Common myeloid progenitor, CD34-positive (primary cell): ENCODE results near the gene PROSER2.

Experiments
- CTCF ChIA-PET: fragments of 350-600 bp; sonication (Branson Sonifier 250); formaldehyde crosslinking; loops from one replicate; lab custom pipeline; 2021; ENCODE audit warnings: antibody characterized with exemption; lab: Charles Lee
- POLR2A ChIA-PET: fragments of 350-600 bp; sonication (Branson Sonifier 250); formaldehyde crosslinking; loops from one replicate; lab custom pipeline; 2021; ENCODE audit warnings: antibody characterized with exemption; lab: Charles Lee
- DNase-seq, 3 donors: peaks; one replicate each; pipeline versions ENCODE4 v3.0.0 to v3.0.0-alpha.2; 2013
- H3K27ac ChIP-seq, 2 experiments: 1 replicate in 1 of 2; 2 replicates in 1 of 2; pipeline ENCODE4 v1.7.0; 2013; ENCODE audit warnings: inconsistent platforms in 2 of 2, low read length in 2 of 2, mild to moderate bottlenecking in 2 of 2, low read depth in 1 of 2, moderate library complexity in 1 of 2; ENCODE audit not compliant: severe bottlenecking in 2 of 2, insufficient read depth in 1 of 2, poor library complexity in 1 of 2
- H3K27me3 ChIP-seq, 5 experiments: replicated peaks in 2 of 5; 1 replicate in 3 of 5; 2 replicates in 2 of 5; pipeline versions ENCODE4 v1.6.1 to v1.7.0; 2013; ENCODE audit warnings: low read length in 4 of 5, mild to moderate bottlenecking in 2 of 5, moderate library complexity in 2 of 5, inconsistent platforms in 1 of 5; ENCODE audit not compliant: insufficient read depth in 5 of 5, control insufficient read depth in 4 of 5
- H3K36me3 ChIP-seq, 4 experiments: 1 replicate in 2 of 4; 2 replicates in 2 of 4; pipeline versions ENCODE4 v1.6.1 to v1.7.0; 2013; ENCODE audit warnings: low read length in 3 of 4, control low read depth in 1 of 4, mild to moderate bottlenecking in 1 of 4; ENCODE audit not compliant: control insufficient read depth in 4 of 4, insufficient read depth in 4 of 4
- H3K4me1 ChIP-seq, 4 experiments: 1 replicate in 3 of 4; 2 replicates in 1 of 4; pipeline versions ENCODE4 v1.6.1 to v1.7.1; 2013; ENCODE audit warnings: low read length in 3 of 4, mild to moderate bottlenecking in 3 of 4, control low read depth in 1 of 4, inconsistent platforms in 1 of 4, moderate library complexity in 1 of 4; ENCODE audit not compliant: control insufficient read depth in 4 of 4, insufficient read depth in 4 of 4; ENCODE audit errors: control extremely low read depth in 1 of 4
- H3K4me3 ChIP-seq, 7 experiments: 1 replicate in 4 of 7; 2 replicates in 3 of 7; pipeline versions ENCODE4 v1.5.1 to v1.7.0; 2013; ENCODE audit warnings: mild to moderate bottlenecking in 7 of 7, low read length in 6 of 7, moderate library complexity in 6 of 7, inconsistent platforms in 2 of 7, low read depth in 2 of 7, control low read depth in 1 of 7; ENCODE audit not compliant: insufficient read depth in 4 of 7, control insufficient read depth in 1 of 7; ENCODE audit errors: extremely low read depth in 1 of 7
- H3K9me3 ChIP-seq, 5 experiments: 1 replicate in 4 of 5; 2 replicates in 1 of 5; pipeline versions ENCODE4 v1.6.1 to v1.7.1; 2013; ENCODE audit warnings: low read length in 4 of 5, mild to moderate bottlenecking in 2 of 5, inconsistent platforms in 1 of 5, low read depth in 1 of 5, moderate library complexity in 1 of 5; ENCODE audit not compliant: control insufficient read depth in 4 of 5, insufficient read depth in 2 of 5; ENCODE audit errors: control extremely low read depth in 1 of 5
- WGBS: methylation state at CpG from one replicate; pipeline ENCODE4 v1.1.5; 2013; ENCODE audit not compliant: insufficient coverage; 5-methylcytosine and 5-hydroxymethylcytosine counted together

The PROSER2 gene

DNA sequence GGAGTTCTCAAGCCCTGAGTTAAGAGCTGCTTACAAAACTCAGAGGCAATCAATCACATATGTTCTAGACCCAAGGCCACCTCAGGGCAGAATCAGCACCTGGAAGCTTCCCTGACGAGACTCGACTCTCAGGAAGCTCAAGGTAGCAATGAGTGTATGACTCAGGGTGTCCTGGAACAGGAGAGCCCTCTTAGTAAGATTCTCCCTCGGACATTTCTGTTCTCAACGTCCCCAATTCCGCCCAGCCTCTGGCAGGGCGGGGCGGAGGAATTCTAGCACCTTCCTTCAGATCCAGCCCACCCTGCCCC is 39.6 kb upstream of the PROSER2 start:
- Histone ChIP-seq H3K9me3 (no peaks in the 10 kb centered on the region), H3K27ac (no peak overlapping the region), H3K4me3 (no peak overlapping the region), H3K4me1 (peaks cover 0 to 5% (median 0%) of the 10 kb centered on the region in 4 experiments), H3K36me3 (no peaks in the 10 kb centered on the region), H3K27me3 (no peaks in the 10 kb centered on the region)
- ChIA-PET POLR2A (no interaction called here), CTCF (interaction anchor here (0.7 to 5.1 kb wide), 20 partner anchors 8 to 1291 kb away, joined by 3 to 38 read pairs (median 5); no protein-coding TSS in a partner anchor)
- no peak for DNase-seq
- 100% methylated on average over 5 of the region's 7 CpGs for WGBS

DNA sequence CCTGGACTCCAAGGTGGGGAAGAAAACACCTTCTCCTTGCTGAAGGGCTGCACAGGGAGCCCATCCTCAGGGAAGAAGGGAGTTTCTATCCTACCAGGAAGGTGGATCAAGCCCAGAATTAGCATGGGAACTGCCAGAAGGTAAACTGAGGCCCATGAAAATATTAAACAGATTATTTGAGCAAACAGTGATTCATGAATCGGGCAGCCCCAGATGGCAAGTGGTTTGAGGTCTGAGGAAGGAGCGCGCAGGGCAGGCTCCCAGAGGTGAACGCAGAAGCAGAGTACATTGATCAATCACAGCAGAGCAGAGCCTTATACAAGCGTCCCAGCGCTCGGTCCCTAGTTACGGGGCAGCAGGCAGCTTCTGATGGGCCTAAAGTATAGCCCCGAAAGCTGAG is 35.8 kb upstream of the PROSER2 start:
- Histone ChIP-seq H3K9me3 (no peaks in the 10 kb centered on the region), H3K4me1 (peaks cover 0 to 5% (median 0%) of the 10 kb centered on the region in 4 experiments), H3K4me3 (no peak overlapping the region), H3K27me3 (no peaks in the 10 kb centered on the region), H3K36me3 (no peaks in the 10 kb centered on the region), H3K27ac (no peak overlapping the region)
- POLR2A ChIA-PET = interaction anchor here (0.7 kb wide), 1 partner anchor 11 kb away, joined by 3 read pairs; no protein-coding TSS in a partner anchor
- CTCF ChIA-PET = interaction anchor here (2.0 to 4.0 kb wide), 2 partner anchors 11 to 32 kb away, joined by 5 to 20 read pairs; no protein-coding TSS in a partner anchor
- 97% methylated on average over 9 of the region's 9 CpGs for WGBS
- no peak for DNase-seq

DNA sequence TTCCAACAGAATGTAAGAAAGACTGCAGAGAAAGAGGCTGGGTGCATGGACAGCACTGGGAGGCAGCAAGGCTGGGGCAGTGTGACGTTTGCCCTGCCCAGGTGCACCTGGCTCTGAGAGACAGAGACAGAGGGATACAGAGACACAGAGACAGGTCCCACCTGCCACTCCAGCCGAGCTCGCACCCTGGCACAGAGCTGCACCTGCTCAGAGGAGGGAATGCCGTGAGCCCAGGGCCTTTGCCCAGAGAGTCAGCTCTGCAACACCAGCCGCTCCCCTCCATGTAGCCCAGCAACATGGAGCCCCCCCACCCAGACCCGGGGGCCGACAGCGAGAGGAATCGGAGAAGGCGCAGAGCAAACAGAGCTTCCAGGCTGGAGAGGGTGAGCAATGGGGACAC is 35.3 kb upstream of the PROSER2 start:
- ChIA-PET POLR2A (interaction anchor here (0.7 kb wide), 1 partner anchor 11 kb away, joined by 3 read pairs; no protein-coding TSS in a partner anchor), CTCF (interaction anchor here (0.6 to 4.0 kb wide), 4 partner anchors 10 to 387 kb away, joined by 3 to 20 read pairs (median 4); no protein-coding TSS in a partner anchor)
- H3K9me3 ChIP-seq = no peaks in the 10 kb centered on the region
- H3K27me3 ChIP-seq = no peaks in the 10 kb centered on the region
- H3K4me3 ChIP-seq = no peak overlapping the region
- peaks cover 0 to 3% (median 0%) of the 10 kb centered on the region in 4 experiments for H3K4me1 ChIP-seq
- H3K27ac ChIP-seq = no peak overlapping the region
- DNase-seq = no peak
- WGBS = 96% methylated on average over 10 of the region's 10 CpGs
- no peaks in the 10 kb centered on the region for H3K36me3 ChIP-seq

DNA sequence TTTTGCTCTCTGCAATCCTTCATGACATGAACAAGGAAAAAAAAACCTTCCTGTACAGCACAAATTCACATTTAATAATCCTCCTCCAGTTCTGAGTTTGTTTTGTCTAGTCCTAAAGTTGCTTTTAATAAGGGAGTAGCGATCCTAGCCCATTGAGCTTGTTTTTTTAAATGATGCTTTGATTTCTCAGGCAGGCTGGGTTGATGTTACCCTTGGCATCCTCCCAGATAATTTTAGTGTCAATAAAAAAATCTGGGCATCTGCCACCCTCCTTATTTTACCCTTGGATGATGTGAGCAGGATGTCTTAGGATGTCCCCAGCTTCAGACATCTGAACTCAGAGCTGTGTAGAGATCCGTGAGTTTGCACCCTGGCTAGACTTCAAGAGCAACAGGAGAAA is 33.9 kb upstream of the PROSER2 start:
- WGBS = 100% methylated on average over 1 of the region's 2 CpGs
- CTCF ChIA-PET = interaction anchor here (0.6 to 4.0 kb wide), 2 partner anchors 30 to 198 kb away, joined by 3 to 20 read pairs; no protein-coding TSS in a partner anchor

DNA sequence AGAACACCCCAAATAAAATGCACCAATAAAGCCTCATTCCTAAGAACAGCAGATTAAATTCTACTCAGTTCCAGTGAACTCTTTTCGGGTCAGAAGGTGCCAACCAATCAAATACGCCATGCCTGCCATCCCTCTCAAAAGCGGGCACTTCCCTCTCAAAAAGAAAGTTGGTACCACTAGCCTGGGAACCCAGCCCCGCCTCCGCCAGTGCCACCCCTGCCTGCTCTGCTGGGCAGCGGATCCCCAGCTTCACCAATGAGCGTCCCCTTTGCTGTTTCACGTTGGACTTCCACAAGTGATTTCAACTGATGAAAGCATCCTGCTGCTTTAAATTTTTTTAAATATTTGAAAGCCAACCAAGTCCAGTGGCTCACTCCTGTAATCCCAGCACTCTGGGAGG is 33.2 kb upstream of the PROSER2 start:
- Histone ChIP-seq H3K27me3 (no peaks in the 10 kb centered on the region), H3K9me3 (no peaks in the 10 kb centered on the region), H3K4me3 (no peak overlapping the region), H3K27ac (no peak overlapping the region), H3K4me1 (no peaks in the 10 kb centered on the region), H3K36me3 (no peaks in the 10 kb centered on the region)
- CTCF ChIA-PET = interaction anchor here (0.7 to 4.0 kb wide), 4 partner anchors 8 to 32 kb away, joined by 3 to 20 read pairs (median 11); no protein-coding TSS in a partner anchor
- no peak for DNase-seq
- 92% methylated on average over 6 of the region's 8 CpGs for WGBS
- POLR2A ChIA-PET = no interaction called here

More for the DNA sequence above, 33.9 kb upstream of the PROSER2 start:
- no peak for DNase-seq
- Histone ChIP-seq H3K36me3 (no peaks in the 10 kb centered on the region), H3K9me3 (no peaks in the 10 kb centered on the region), H3K4me3 (no peak overlapping the region), H3K27me3 (no peaks in the 10 kb centered on the region), H3K27ac (no peak overlapping the region), H3K4me1 (no peaks in the 10 kb centered on the region)
- POLR2A ChIA-PET = no interaction called here

DNA sequence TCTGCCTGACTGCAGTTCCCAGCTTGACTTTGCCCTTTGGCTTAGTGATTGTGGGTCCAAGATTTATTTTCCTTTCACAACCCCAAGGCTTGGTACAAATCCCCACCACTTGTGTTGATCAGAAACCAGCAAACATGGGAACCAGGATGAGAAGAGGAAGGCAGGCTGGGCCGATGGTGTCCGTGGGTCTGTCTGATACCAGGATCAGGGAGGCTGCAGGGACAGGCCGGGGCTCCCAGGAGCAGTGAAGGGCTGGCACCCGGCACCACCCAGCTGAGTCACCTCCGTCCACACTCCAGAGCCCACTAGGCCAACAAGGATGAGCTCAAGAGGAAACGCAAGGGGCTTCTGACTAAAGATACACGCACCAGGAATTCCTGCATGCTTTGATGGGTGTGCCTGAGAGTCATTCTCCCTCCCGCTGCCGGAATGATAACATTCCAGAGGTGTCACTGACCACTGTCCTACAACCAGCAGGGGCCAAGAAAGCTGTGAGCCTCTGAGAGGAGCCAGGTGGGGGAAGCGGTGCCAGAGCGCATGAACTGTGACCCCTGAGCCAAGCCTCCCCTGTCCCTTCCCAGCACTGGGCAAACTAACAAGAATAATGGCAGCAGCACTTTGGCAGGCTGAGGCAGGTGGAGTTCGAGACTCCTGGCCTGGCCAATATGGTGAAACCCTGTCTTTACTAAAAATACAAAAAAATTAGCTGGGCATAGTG is 29.2 kb upstream of the PROSER2 start:
- Histone ChIP-seq H3K27me3 (no peaks in the 10 kb centered on the region), H3K9me3 (no peaks in the 10 kb centered on the region), H3K4me1 (peaks cover 0 to 23% (median 15%) of the 10 kb centered on the region in 4 experiments), H3K4me3 (no peak overlapping the region), H3K27ac (no peak overlapping the region), H3K36me3 (no peaks in the 10 kb centered on the region)
- no peak for DNase-seq
- ChIA-PET POLR2A (interaction anchor here (0.6 kb wide), 1 partner anchor 247 kb away, joined by 4 read pairs; no protein-coding TSS in a partner anchor), CTCF (interaction anchor here (0.9 to 3.8 kb wide), 10 partner anchors 8 to 195 kb away, joined by 3 to 23 read pairs (median 6); no protein-coding TSS in a partner anchor)
- 100% methylated on average over 8 of the region's 12 CpGs for WGBS

DNA sequence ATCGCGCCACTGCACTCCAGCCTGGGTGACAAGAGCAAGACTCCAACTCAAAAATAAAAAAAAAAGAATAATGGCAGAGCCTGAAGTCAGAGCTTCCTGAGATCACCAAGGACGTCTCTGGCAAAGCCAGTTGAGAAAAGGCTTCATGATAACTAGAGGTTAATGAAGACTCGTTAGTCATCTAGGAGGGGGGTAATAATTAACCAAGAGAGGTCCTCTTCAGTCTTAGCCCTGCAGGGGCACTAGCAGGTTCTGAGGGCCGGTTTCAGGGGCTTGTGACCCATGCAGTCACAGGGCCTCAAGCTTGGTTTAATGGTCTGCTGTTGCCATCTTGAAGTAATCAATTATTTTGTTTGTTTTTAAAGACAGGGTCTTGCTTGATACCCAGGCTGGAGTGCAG is 28.6 kb upstream of the PROSER2 start:
- ChIA-PET POLR2A (interaction anchor here (0.6 kb wide), 2 partner anchors 40 to 246 kb away, joined by 4 to 5 read pairs; no protein-coding TSS in a partner anchor), CTCF (interaction anchor here (0.7 to 3.8 kb wide), 7 partner anchors 9 to 252 kb away, joined by 3 to 23 read pairs (median 6); no protein-coding TSS in a partner anchor)
- peaks cover 0 to 29% (median 21%) of the 10 kb centered on the region in 4 experiments for H3K4me1 ChIP-seq
- H3K4me3 ChIP-seq = no peak overlapping the region
- H3K36me3 ChIP-seq = no peaks in the 10 kb centered on the region
- DNase-seq = no peak
- no peak overlapping the region for H3K27ac ChIP-seq
- no peaks in the 10 kb centered on the region for H3K9me3 ChIP-seq
- 97% methylated on average over 5 of the region's 5 CpGs for WGBS
- no peaks in the 10 kb centered on the region for H3K27me3 ChIP-seq
